NCI-H2196 (cell line): ENCODE measurements around the gene RIPOR2.
A peak's percentile ranks its signal among the peaks of the same experiment; 100 is the strongest.

Experiments used
- DNase-seq: peaks from one replicate; lab custom pipeline; 2025; ENCODE audit not compliant: unreplicated experiment; lab: John Stamatoyannopoulos, UW

The RIPOR2 gene

GRCh38 chr6:24822696-24823095, 113.1 kb downstream of the RIPOR2 start:
- DNase-seq = no peak

DNA sequence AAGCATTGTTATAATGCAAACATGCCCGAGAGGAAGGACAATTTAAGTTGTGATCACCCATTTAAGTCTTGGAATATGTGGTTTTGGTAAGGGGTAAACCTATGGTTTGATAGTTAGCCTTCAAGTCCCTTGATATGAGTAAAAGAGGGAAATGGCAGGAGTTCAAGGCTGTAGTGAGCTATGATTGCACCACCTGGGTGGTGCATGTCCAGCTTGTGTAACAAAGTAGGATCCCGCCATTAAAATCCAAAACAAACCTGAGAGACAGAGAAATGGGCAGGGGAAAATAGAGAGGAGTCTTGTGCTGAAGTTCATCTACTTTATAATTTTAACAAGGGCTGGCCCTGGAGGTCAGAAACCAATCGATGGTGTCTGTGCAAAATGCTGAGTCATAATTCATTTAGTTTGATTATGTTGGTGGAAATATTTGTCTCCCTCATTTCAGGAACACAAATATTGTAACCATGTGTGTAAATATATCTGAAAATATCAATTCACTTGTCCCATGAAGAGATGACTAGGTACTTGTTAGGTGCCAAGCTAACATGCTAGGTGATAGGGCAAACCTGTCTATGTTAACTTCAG, 113.8 kb downstream of the RIPOR2 start:
- DNase-seq = no peak

DNA sequence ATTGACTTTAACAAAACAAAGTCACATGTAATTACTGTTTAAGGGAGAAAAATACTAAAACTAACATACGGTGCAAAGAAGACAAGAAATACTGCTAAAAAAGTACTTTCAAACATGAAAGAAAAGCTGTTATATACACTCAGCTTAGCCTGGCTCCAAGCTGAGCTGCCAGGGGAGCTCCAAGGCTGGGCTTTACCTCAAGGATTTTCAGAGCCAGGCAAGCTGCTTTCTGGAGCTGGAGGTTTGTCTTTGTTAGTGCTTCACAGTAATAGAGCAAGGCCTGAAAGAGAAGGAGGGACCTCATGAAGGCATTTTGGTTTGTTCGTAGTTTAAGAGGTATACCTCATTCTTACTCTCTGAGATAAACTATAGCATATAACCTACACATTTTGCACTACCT, 117.4 kb downstream of the RIPOR2 start:
- DNase-seq = no peak

- DNase-seq = no peak
These were observed 126.0 kb downstream of the RIPOR2 start for GRCh38 chr6:24809728-24810127.

DNA sequence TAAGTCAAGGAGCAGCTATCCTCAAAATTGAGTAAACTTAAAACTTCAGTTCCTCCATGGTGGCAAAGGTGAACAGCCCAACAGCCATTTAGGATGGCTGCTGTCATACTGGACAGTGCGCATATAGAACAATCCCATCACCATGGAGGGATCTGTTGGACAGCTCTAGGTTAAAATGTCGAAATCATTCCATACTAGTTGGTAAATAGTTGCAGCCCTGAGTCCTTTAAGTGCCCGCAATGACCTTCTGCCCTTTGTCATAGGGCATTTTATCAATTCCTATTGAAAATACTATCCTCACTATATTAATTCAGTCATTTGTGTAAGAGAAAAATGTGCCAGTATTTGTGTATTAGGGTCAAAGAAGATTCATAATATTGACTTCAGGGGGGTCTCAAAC, 128.2 kb downstream of the RIPOR2 start:
- DNase-seq = no peak

DNA sequence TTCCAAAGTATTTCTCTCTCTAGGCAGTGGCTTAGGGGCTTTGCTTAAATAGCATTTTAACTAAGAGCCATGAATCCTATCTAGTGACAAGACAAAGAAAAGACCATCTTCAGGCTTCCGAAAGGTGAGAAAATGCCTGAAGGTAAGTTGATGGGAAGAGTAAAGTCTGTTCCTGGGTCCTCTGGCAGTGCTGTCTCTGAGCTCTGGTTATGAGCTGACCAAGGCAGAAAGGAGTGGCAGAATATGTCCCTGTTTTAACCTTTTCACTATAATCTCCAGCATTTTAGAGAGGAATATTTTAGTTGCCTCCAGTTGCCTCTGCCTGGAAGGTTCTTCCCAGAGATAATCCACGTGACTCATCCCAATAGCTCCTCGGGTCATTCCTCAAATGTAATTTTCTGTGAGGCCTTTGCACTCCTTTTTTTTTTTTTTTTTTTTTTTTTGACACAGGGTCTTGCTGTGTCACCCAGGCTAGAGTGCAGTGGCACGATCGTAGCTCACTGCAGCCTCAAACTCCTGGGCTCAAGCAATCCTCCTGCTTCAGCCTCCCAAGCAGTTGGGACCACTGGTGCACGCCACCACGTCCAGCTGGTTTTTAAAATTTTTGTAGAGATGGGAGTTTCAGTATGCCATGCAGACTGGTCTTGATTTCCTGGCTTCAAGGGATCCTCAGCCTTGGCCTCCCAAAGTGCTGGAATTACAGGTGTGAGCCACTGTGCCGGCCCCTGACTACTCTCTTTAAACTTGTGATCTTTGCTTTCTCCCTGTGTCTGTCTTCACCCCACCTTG, 133.3 kb downstream of the RIPOR2 start:
- no peak for DNase-seq

GRCh38 chr6:24799541-24799915, 136.2 kb downstream of the RIPOR2 start:
- DNase-seq = no peak

DNA sequence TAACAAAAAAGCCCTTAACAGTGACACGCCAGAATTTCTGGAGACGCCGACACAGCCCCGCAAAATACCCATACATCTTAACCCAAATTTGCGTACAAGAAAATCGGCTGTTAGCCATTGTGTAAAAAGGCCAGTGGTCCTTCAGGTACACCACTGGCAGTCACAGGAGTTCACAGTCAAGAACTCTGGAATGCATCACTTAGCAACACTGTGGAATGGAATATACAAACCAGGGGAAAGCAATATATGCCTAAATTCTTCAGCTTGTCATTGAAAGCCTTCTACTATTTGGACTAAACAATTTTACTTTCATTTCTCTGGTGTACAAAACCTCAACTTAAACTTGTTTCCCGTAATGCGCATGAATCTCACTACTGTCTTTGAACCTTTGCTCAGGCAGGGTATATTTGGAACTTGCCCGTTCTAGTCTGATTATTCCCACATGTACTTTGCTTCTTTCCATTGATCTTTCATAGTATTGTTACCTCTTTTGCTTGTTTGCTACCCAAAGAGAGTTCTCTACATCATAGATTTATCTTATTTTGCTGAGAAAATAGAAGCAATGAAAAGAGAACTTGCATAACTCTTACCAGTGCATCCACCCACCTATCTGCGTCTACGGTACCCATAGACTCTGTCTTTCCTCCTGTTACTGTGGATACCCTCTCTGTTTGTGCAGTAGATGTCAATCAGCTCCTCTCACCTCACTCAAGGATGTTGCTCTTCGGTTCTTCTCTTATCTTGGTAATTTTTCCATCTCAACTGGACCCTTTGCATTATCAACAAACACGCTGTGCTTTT, 136.8 kb downstream of the RIPOR2 start, which contains the start of gene ARMH2:
Gene ARMH2, minus strand, starts transcription at position 178 of the 801 bp plus-strand sequence. Its CDS starts 60 bp downstream, at position 118.
- DNase-seq = no peak

GRCh38 chr6:24797596-24798216, 138.1 kb downstream of the RIPOR2 start:
- no peak for DNase-seq

DNA sequence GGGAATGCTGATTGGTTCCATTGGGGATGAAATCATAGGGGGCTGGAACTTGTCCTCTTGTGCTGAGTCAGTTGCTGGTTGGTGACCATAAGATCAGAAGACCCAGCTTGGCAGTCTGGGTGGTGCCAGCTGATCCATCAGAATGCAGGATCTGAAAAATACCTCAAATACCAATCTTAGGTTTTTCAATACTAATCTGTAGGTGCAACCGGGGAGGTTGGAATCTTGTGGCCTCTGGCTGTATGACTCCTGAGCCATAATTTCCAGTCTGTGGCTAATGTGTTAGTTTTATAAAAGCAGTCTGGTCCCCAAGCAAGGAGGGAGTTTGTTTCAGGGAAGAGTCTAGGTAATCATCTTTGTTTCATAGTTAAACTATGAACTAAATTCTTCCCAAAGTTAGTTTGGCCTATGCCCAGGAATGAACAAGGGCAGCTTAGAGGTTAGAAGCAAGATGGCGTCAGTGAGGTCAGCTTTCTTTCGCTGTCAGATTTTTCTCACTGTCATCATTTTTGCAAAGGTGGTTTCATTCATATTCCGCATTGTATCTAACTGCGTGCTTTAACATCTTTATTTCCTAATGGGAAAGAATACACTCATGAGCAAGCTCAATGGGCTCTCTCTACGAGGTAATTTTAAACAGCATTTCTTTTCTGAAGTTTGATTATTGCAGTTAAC, 139.0 kb downstream of the RIPOR2 start:
- DNase-seq = no peak

GRCh38 chr6:24795106-24795505, 140.7 kb downstream of the RIPOR2 start:
- DNase-seq = no peak

DNA sequence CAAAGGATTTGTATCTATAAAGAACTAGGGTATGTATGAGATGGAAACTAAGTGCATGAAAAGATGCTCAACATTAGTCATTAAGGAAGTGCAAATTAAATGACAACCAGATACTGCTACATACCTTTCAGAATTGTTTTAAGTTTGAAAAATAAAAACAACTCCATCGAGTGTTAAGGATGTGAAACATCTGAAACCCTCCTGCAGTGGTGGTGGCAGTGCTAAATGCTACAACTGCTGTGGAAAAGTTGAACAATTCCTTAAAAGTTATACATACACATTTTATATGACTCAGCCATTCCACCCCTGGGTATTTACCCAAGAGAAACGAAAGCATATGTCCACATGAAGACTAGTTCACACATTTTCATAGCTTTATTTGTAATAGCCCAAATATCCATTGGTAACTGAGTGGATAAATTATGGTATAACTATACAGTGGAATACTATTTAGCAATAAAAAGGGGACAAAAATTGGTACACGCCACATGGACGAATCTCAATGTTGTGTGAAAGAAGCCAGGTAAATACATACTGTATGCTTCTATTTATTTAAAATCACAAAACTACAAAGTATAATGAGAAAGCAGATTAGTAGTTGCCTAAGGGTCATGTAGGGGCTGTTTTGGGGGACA, 147.6 kb downstream of the RIPOR2 start:
- no peak for DNase-seq

DNA sequence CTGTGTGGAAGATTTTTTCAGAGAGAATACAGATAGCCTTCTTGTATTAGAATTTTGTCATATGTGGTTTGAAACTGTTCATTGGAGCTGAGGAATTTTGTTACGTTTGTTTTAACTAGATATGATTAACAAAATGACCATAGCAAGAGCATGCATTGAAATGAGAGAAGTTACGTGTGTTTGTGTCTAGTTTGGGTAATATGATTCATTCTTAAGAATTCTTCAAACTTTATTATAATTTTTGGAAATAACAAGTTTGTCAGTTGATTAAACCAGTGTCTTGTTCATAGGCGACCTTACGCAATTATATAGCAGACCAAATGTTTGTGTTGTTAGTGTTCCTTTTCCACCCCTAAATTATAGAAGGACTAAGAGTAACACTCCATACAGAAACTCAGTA, 155.6 kb downstream of the RIPOR2 start:
- no peak for DNase-seq

DNA sequence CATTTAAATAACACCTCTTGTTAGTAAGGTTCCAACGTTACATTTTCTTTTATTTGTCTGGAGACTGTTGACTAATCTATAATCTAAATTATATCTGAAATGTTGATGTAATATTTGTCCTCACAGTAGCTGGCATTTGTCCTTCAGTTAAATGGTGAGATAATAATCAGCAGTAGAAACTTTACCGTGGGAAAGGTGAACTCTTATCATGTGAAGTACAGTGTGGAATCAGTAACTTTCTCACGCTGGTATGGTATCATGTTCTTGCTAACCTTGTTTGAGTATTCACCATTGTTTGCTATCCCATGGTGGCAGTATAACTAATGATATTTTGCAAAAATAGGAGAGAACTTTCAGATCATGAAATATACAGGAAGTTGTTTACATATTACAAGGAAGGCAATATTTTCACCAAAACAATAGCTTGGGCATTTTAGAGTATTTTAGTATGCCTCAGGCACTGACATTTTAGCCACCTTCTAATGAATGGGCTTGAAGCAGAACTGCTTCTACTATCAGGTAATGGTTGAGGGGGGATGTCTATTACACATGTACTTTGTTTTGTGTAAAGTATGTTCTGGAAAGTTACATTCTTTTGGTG, 156.2 kb downstream of the RIPOR2 start:
- DNase-seq = no peak

- DNase-seq = no peak
These were observed 156.9 kb downstream of the RIPOR2 start for GRCh38 chr6:24778878-24779277.

DNA sequence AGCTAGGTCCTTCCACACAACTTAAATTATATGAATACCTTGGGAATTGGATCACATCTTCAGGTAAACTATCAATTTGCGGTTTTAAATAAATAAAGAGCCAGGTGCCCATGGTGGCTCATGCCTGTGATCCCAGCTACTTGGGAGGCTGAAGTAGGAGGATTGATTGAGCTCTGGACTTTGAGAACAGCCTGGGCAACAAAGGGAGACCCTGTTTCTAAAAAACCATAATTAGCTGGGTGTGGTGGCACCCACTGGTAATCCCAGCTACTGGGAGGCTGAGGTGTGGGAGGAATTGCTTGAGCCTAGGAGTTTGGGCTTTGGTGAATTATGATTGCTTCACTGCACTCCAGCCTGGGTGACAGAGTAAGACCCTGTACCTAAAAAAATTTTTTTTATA, 157.6 kb downstream of the RIPOR2 start:
- no peak for DNase-seq

- no peak for DNase-seq
These were observed 158.5 kb downstream of the RIPOR2 start for GRCh38 chr6:24777227-24777626.

- DNase-seq = no peak
These were observed 160.2 kb downstream of the RIPOR2 start for GRCh38 chr6:24775520-24776058.

GRCh38 chr6:24774696-24775519, 160.9 kb downstream of the RIPOR2 start, which contains the start of gene GMNN:
Gene GMNN (plus strand): TSS chr6:24774937. CDS start chr6:24777247, 2,310 bp downstream.
- peak; percentile 97 for DNase-seq
